ENCODE measurements around the gene MYO5B.

- TF ChIP-seq GATA3 (IDR thresholded peaks at IDR 0.05; ENCODE audit: low read depth, low read length) (no peak), GATA2 (IDR thresholded peaks at IDR 0.05; ENCODE audit: low read depth, low read length) (no peak)
Measured at GRCh38 chr18:50179465-50179864, 15.5 kb downstream of the MYO5B start.

Data from SH-SY5Y (cell line).